Hippocampal formation (tissue), 2 donors: Measurements from ENCODE around the gene COL20A1.

ENCODE experiments used
- DNase-seq, 2 donors: peaks; one replicate each; lab custom pipeline; 2025; lab: John Stamatoyannopoulos, UW

Gene COL20A1

GRCh38 chr20:63320041-63320511, 27.1 kb downstream of the COL20A1 start:
- no peak for DNase-seq

GRCh38 chr20:63320616-63321147, 27.7 kb downstream of the COL20A1 start:
- no peak for DNase-seq

DNA sequence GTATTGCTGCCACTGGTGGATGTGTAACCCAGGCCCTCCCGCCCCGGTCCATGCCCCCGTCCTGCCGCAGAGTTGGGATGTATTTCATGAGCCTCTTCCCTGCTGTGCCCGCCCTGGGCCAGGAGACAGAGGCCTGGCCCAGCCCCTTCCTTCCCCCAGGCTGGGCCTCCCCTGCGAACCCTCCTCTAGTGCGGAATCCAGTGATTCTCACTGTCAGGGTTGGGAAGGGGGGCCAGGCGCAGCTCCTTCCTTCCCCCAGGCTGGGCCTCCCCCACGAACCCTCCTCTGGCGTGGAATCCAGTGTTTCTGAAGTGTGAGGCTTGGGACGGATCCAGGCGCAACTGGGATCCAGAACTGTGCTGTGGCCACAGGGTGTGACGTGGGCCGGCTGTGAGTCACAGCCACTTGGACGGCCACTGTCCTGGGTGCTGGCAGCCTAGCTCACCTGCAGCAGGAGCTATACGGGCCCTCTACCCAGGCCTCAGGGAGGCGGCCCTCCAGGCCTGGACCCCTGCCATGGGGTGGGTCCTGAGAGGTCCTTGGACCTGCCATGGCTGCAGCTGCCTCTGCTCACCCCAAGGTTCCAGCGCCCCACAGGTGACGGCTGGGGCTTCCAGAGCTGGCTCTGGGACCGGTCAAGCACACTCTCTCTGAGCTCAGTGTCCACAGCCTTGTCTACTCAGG, 28.3 kb downstream of the COL20A1 start:
- DNase-seq, result no peak

GRCh38 chr20:63322146-63322932, 29.4 kb downstream of the COL20A1 start:
- no peak for DNase-seq

DNA sequence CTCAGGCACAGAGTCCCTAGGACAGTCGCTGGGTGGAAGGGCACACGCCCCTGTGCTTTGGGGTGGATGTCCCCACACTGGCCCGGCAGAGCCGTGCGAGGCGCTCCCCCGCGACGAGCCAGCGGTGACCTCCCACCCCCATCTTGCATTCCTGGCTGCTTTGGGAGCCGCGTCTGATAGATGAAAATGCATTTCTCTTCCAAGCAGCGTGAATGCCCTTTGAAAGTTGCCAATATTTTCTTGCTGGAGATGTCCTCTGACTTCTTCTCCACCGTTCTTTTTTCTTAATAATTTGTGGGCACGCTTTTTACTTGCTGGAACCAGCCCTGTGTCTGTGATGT, 29.9 kb downstream of the COL20A1 start:
- DNase-seq, result no peak

- no peak for DNase-seq
These were observed 30.5 kb downstream of the COL20A1 start for GRCh38 chr20:63323357-63323981.

DNA sequence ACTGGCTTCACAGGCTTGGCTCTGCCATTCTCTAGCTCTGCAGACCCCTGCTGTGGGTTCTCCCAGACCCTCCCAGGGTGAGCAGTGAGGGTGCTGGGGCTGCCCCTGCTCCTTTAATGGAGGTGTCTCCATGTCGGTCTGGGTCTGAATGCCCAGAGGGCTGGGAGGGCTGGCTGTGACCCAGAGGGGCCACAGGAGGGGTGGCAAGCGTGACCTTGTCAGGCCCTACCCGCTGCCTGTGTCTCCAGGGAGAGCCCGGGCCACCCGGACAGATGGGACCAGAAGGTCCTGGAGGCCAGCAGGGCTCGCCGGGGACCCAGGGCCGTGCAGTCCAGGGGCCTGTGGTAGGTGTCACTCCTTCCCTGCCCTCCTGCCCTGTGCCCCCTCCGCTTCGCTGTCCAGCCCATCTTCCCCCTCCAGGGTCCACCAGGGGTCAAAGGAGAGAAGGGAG, 32.1 kb downstream of the COL20A1 start:
- no peak for DNase-seq

GRCh38 chr20:63325554-63326313, 32.7 kb downstream of the COL20A1 start:
- DNase-seq, result no peak

DNA sequence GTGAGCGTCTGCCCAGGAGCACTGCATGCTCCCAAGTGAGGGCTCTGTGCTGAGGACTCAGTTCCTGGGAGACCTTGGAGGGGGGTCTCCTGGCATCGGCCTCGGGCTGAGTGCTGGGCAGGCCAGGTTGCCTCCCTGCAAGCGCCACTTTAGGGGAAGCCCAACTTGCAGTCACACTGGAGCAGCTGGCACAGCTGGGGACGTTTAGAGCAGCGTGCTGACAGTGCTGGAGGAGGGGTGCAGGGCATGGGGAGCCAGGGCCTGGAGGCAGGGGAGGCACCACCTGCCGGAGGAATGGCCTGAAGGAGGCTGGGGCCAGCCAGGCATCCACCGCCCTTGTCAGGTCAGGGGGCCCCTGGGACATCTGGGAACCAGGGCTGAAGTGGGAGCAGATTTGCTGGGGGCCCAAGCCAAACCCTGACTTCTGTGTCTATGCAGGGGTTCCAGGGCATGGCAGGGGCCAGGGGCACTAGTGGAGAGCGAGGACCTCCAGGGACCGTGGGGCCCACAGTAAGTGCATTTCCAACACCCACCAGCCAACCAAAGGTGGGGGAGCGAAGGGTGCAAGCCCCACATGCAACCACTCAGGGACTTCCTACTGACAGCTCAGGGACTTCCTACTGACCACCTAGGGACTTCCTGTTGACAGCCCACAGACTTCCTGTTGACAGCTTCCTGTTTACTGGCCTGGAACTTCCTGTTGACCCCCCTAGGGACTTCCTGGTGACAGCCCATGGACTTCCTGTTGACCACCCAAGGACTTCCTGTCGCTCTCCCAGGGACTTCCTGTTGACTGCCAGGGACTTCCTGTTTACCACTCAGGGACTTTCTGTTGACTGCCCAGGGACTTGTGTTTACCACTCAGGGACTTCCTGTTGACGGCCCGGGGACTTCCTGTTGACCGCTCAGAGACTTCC, 33.6 kb downstream of the COL20A1 start:
- DNase-seq, result no peak

- DNase-seq, result no peak
These were observed 34.3 kb downstream of the COL20A1 start for GRCh38 chr20:63327231-63327745.

- DNase-seq, result no peak
These were observed 35.2 kb downstream of the COL20A1 start for GRCh38 chr20:63328026-63328700.

DNA sequence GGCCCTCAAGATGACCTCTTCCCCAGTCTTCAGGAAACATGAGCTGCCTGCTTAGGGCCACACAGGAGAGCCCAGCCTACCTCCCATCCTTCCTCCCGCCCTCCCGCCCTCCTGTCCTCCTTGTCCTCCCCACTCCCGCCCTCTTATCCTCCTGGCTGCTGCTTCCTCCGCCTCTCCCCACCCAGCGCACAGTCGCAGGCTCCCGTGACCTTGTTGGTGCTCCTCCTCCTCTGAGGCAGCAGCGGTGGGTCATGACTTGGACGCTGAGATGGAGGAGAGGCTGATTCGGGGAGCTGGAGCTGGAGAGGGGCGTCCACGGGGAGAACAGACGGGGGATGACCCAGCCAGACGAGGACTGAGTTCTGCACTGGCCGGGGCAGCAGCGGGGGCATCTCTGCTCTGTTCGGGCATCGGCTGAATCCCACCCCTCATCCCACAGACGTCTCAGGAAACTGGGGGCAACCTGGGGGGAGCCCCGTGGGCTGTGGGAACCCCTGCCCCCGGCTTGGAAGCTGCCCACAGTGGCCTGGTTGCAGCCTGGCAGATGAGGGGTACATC, 35.8 kb downstream of the COL20A1 start:
- DNase-seq, result no peak

DNA sequence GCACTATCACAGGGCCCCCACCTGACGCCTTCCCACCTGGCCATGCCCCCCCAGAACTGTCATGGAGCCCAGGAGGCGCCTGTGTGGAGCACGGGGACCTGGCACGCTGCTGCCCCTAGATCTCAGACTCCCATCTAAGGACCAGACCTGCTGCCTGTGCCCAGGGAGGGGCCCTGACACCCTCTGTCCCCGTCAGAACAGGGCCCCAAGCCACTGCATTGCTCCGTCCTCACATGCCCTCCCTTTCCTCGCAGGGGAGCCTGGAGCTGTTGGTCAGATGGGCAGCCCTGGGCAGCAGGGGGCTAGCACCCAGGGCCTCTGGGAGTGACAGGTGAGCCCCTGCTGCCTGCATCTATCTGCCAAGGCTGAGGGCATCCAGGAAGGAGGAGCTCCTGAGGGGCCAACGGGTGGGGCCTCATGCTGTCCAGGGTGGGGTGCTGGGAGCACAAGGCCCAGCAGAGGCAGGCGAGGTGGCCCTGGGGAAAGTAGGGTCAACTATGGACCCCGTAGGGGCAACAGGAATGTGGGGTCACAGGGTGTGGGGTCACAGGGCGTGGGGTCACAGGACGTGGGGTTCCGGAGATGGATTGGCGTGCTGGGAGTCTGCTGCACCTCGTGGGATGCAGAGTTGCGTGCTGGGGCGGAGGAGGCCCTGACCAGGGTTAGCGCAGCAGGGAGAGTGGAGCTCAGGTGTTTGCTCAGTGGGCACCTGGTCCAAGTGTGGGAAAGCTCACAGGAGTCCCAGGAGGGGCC, 36.5 kb downstream of the COL20A1 start:
- DNase-seq, result no peak

GRCh38 chr20:63330084-63330760, 37.2 kb downstream of the COL20A1 start:
- DNase-seq, result no peak

GRCh38 chr20:63330940-63331339, 38.0 kb downstream of the COL20A1 start:
- DNase-seq, result no peak

DNA sequence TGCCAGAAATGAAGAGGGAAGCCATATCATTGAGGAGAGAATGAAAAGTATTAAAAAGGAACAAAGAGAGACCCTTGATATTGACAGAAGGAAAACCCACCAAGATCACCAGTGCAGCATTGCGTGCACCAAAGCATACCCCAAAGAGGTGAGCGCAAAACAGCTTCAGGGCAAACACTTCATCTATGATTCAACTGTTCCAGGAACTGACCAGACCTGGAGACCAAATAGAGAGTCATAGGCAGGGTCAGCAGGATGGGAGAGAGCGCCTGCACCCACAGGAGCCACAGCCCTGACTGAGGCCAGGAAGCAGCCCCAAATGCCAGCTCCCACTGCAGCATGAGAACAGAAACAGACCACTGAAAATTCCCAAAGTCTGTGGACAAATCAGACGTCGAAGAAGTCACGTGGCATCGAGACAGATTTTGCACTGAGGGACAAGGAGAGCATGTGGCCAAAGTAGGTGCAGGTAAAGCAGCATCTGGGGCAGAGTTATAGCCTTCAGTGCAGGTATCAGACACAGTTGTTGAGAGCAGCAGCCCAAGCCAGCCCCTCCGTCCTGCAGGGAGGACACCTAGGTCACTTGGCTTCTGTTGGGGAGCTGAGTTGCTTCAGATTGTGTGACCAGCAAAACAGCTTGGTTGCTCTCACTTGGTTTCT, 38.9 kb downstream of the COL20A1 start:
- DNase-seq, result no peak

DNA sequence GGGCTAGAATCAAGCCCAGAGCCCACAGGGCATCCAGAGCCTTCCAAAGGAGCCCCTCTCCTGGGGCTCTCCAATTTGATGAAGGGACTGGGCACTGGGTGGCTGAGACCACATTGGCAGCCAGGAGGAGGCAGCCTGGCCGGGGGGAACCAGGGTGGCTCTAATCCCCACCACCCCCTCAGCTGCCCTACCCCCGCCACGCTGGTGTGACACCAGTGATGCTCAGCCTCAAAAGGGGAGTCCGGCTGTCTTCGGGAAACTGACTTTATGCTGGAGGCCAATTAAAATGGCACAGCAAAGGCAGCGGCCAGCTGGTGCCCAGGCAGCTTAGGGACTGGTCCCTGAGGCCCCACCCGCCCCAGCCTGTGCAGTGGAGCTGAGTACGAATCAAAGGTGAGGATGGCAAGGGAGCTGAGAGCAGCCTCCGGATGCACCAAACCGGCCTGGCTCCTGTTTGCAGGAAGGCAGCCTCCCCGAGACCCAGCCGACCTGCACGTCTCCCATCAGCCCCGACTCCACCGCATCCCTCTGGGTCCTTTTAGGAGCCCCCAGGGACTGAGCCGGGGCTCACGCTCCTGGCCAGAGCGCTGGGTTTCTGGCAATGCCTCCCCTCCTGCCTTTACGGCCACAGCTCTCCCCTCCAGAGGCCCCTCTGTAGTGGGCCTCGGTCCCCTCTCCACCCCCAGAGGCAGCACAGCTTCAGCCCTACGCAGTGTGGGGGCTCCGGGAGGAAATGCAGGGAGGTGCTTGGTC, 39.7 kb downstream of the COL20A1 start:
- no peak for DNase-seq
